ENCODE results near the gene ZNF446. TPM values are rescaled to one million over a fixed set of nuclear protein-coding genes. Genes with fewer than 3 reads are reported as not detected.

ZNF446 gene
- total and polyA plus RNA-seq, 10 of the 15 experiments (the other 5 are each of a cell fraction or from before 2014, with no cell fraction given) = 0.14 to 6.9 (median 4.1) TPM

DNA sequence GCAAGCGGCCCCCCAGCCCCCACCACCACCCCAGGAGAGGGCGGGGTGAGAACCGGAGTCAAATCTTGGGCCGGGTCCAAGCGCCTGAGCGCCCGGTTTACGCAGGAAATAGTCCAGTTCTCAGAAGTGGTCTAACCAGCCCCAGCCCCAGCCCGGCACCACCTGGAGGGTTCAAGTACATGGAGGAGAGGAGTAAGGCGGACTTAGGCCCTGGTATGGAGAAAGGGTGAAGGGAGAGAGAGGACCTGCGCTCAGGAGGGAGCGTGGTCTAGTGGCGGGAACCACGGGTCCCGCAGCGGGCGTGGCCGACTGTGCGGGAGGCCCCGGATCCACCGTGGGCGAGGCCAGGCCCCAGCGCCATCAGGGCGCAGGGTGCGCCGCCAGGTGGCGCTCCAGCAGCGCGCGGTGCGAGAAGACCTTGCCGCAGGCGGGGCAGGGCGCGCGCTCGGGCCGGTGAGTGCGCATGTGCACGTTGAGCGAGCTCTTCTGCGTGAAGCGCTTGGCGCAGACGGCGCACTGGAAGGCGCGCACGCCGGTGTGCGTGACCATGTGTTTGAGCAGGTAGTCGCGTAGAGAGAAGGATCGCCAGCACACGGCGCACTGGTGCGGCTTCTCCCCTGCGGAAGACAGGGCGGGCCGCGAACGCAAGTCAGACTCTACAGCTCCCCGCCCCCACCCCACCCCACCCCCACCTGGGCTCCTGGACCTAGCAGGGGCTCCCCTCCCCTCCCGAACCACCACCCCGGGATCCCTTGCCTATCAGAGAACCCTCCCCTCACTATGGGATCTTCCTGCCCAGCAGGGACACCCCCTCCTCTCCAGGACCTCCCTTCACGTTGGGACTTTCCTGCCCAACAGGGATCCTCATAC is 37.8 kb downstream of the ZNF446 start (continued):
- TF ChIP-seq, protein P1, sequence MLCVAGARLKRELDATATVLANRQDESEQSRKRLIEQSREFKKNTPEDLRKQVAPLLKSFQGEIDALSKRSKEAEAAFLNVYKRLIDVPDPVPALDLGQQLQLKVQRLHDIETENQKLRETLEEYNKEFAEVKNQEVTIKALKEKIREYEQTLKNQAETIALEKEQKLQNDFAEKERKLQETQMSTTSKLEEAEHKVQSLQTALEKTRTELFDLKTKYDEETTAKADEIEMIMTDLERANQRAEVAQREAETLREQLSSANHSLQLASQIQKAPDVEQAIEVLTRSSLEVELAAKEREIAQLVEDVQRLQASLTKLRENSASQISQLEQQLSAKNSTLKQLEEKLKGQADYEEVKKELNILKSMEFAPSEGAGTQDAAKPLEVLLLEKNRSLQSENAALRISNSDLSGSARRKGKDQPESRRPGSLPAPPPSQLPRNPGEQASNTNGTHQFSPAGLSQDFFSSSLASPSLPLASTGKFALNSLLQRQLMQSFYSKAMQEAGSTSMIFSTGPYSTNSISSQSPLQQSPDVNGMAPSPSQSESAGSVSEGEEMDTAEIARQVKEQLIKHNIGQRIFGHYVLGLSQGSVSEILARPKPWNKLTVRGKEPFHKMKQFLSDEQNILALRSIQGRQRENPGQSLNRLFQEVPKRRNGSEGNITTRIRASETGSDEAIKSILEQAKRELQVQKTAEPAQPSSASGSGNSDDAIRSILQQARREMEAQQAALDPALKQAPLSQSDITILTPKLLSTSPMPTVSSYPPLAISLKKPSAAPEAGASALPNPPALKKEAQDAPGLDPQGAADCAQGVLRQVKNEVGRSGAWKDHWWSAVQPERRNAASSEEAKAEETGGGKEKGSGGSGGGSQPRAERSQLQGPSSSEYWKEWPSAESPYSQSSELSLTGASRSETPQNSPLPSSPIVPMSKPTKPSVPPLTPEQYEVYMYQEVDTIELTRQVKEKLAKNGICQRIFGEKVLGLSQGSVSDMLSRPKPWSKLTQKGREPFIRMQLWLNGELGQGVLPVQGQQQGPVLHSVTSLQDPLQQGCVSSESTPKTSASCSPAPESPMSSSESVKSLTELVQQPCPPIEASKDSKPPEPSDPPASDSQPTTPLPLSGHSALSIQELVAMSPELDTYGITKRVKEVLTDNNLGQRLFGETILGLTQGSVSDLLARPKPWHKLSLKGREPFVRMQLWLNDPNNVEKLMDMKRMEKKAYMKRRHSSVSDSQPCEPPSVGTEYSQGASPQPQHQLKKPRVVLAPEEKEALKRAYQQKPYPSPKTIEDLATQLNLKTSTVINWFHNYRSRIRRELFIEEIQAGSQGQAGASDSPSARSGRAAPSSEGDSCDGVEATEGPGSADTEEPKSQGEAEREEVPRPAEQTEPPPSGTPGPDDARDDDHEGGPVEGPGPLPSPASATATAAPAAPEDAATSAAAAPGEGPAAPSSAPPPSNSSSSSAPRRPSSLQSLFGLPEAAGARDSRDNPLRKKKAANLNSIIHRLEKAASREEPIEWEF (IDR thresholded peaks at IDR 0.05; ENCODE audit: insufficient replicate concordance, low read depth, low read length) = no peak
- 0 out of 2 replicates have a peak, but pooled peaks have one; percentile 24 for TF ChIP-seq IRF4 (IDR thresholded peaks at IDR 0.05; ENCODE audit: low read depth, low read length)
- no peak; the same call in 1 of the 2 replicates for TF ChIP-seq PAX5 (IDR thresholded peaks at IDR 0.05; ENCODE audit: borderline replicate concordance, low read depth, low read length)
- TF ChIP-seq TBL1XR1 (IDR thresholded peaks at IDR 0.05; ENCODE audit: low read depth, low read length) = peak; percentile 34; the same call in 1 of the 2 replicates
- no peak for TF ChIP-seq SIX5 (IDR thresholded peaks at IDR 0.05; ENCODE audit: low read depth, low read length, severe bottlenecking)
- TF ChIP-seq, protein P2, sequence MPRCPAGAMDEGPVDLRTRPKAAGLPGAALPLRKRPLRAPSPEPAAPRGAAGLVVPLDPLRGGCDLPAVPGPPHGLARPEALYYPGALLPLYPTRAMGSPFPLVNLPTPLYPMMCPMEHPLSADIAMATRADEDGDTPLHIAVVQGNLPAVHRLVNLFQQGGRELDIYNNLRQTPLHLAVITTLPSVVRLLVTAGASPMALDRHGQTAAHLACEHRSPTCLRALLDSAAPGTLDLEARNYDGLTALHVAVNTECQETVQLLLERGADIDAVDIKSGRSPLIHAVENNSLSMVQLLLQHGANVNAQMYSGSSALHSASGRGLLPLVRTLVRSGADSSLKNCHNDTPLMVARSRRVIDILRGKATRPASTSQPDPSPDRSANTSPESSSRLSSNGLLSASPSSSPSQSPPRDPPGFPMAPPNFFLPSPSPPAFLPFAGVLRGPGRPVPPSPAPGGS (IDR thresholded peaks at IDR 0.05; ENCODE audit: borderline replicate concordance, insufficient read depth, low read depth, low read length, poor library complexity, severe bottlenecking) = no peak
- TF ChIP-seq SUZ12 (IDR thresholded peaks at IDR 0.05; ENCODE audit: unreplicated experiment) = no peak
- TF ChIP-seq NBN (IDR thresholded peaks at IDR 0.05) = peak; percentile 57; the same call in 1 of the 2 replicates
